ENCODE measurements around the gene ZNF540.
A peak's percentile ranks its signal among the peaks of the same experiment; 100 is the strongest.

ZNF540 gene

DNA sequence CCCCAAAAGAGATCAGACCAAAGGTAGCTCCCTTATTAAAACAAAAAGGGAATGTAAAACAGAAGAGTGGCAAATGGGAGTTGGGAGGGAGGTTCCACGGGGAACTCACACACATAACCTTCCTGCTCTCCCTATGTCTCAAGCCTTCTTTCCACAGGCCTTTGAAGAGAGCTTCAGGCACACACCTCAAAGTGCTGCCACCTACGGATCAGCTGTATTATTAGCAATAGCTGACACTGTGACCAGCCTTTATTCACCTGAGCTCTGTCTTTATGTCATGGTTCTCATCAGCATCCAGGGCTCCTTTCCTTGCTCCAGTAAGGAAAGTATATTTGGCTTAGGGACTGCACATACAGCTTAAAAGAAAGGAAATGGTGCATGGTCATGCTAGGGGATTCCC lies 11.3 kb upstream of the ZNF540 start:
- H3K36me3 ChIP-seq (ENCODE audit: insufficient read depth, low read length) = peaks cover 14% of the 10 kb centered on the region; the same call in 1 of the 2 replicates
- TF ChIP-seq CTCF (conservative IDR thresholded peaks at IDR 0.05; ENCODE audit: low read length) (peak; percentile 61), EZH2phosphoT487 (IDR thresholded peaks at IDR 0.05; ENCODE audit: borderline replicate concordance) (no peak)

GRCh38 chr19:37593996-37594303 lies 726 bp upstream of the ZNF540 start:
- peak overlapping the region; percentile 99 for H2AFZ ChIP-seq (ENCODE audit: low read length)

More for the DNA sequence above, 11.3 kb upstream of the ZNF540 start:
- Histone ChIP-seq H3K4me2 (ENCODE audit: low read depth, low read length, poor library complexity, severe bottlenecking) (no peak overlapping the region), H3K79me2 (ENCODE audit: insufficient read depth, low read length) (no peaks in the 10 kb centered on the region), H3K9me3 (ENCODE audit: insufficient read depth, low read depth, low read length) (0 out of 2 replicates have a peak, but pooled peaks cover 3% of the 10 kb centered on the region), H2AFZ (ENCODE audit: low read length) (no peak overlapping the region), H3F3A (ENCODE audit: low read depth) (no peaks in the 10 kb centered on the region), H3K27me3 (ENCODE audit: insufficient read depth, low read length, poor library complexity, severe bottlenecking) (no peaks in the 10 kb centered on the region), H4K20me1 (ENCODE audit: insufficient read depth, low read length, poor library complexity, severe bottlenecking) (no peaks in the 10 kb centered on the region), H3K4me1 (ENCODE audit: insufficient read depth, low read length, poor library complexity, severe bottlenecking) (no peaks in the 10 kb centered on the region), H3K9ac (ENCODE audit: low read depth, low read length, poor library complexity, severe bottlenecking) (no peak overlapping the region), H3K4me3 (ENCODE audit: low read length, poor library complexity, severe bottlenecking) (no peak overlapping the region), H3K9me2 (replicated peaks; ENCODE audit: low read depth, low read length) (no peaks in the 10 kb centered on the region)

DNA sequence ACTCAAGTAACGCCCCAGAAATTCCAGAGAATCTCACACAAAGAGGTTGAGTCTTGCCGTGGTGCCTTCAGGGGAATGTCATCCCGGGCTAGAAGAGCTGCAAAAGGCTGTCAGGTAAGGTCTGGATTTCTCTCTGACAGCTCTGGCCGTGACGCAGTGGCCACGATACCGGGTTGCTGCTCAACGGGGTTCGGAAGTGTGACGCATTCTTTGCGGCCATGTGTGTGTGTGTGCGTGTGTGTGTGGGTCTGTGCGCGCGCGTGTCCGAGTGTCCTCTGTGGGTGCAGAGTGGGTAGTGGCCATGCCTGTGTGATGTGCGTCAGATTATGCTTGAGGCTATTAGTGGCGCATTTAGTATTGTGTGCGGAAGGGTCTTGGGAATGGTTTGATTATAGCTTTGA lies 306 bp downstream of the ZNF540 start:
- peak overlapping the region; percentile 77 for H3K9ac ChIP-seq (ENCODE audit: low read depth, low read length, poor library complexity, severe bottlenecking)
- H3K4me3 ChIP-seq (ENCODE audit: low read length, poor library complexity, severe bottlenecking) = peak overlapping the region; percentile 92
- H3K4me1 ChIP-seq (ENCODE audit: insufficient read depth, low read length, poor library complexity, severe bottlenecking) = peaks cover 17% of the 10 kb centered on the region
- H3K36me3 ChIP-seq (ENCODE audit: insufficient read depth, low read length) = no peaks in the 10 kb centered on the region
- H3K79me2 ChIP-seq (ENCODE audit: insufficient read depth, low read length) = peaks cover 7% of the 10 kb centered on the region; the same call in 1 of the 2 replicates
- no peaks in the 10 kb centered on the region for H4K20me1 ChIP-seq (ENCODE audit: insufficient read depth, low read length, poor library complexity, severe bottlenecking)
- no peaks in the 10 kb centered on the region for H3F3A ChIP-seq (ENCODE audit: low read depth)
- TF ChIP-seq EZH2phosphoT487 (IDR thresholded peaks at IDR 0.05; ENCODE audit: borderline replicate concordance) = no peak
- no peak for TF ChIP-seq CTCF (conservative IDR thresholded peaks at IDR 0.05; ENCODE audit: low read length)
- H3K27me3 ChIP-seq (ENCODE audit: insufficient read depth, low read length, poor library complexity, severe bottlenecking) = no peaks in the 10 kb centered on the region
- peak overlapping the region; percentile 99 for H2AFZ ChIP-seq (ENCODE audit: low read length)
- no peaks in the 10 kb centered on the region for H3K9me2 ChIP-seq (replicated peaks; ENCODE audit: low read depth, low read length)
- peak overlapping the region; percentile 90 for H3K4me2 ChIP-seq (ENCODE audit: low read depth, low read length, poor library complexity, severe bottlenecking)
- no peaks in the 10 kb centered on the region for H3K9me3 ChIP-seq (ENCODE audit: insufficient read depth, low read depth, low read length)

More at GRCh38 chr19:37593996-37594303, 726 bp upstream of the ZNF540 start:
- Histone ChIP-seq H3K4me2 (ENCODE audit: low read depth, low read length, poor library complexity, severe bottlenecking) (peak overlapping the region; percentile 90), H3K9me3 (ENCODE audit: insufficient read depth, low read depth, low read length) (no peaks in the 10 kb centered on the region), H4K20me1 (ENCODE audit: insufficient read depth, low read length, poor library complexity, severe bottlenecking) (no peaks in the 10 kb centered on the region), H3K9ac (ENCODE audit: low read depth, low read length, poor library complexity, severe bottlenecking) (peak overlapping the region; percentile 77), H3F3A (ENCODE audit: low read depth) (no peaks in the 10 kb centered on the region), H3K36me3 (ENCODE audit: insufficient read depth, low read length) (no peaks in the 10 kb centered on the region), H3K9me2 (replicated peaks; ENCODE audit: low read depth, low read length) (no peaks in the 10 kb centered on the region), H3K79me2 (ENCODE audit: insufficient read depth, low read length) (peaks cover 7% of the 10 kb centered on the region; the same call in 1 of the 2 replicates), H3K27me3 (ENCODE audit: insufficient read depth, low read length, poor library complexity, severe bottlenecking) (no peaks in the 10 kb centered on the region), H3K4me3 (ENCODE audit: low read length, poor library complexity, severe bottlenecking) (peak overlapping the region; percentile 92), H3K4me1 (ENCODE audit: insufficient read depth, low read length, poor library complexity, severe bottlenecking) (peaks cover 17% of the 10 kb centered on the region)
- TF ChIP-seq CTCF (conservative IDR thresholded peaks at IDR 0.05; ENCODE audit: low read length) (no peak), EZH2phosphoT487 (IDR thresholded peaks at IDR 0.05; ENCODE audit: borderline replicate concordance) (no peak)
